ENCODE data around the gene LSM3. TPM values are rescaled to one million over a fixed set of nuclear protein-coding genes. Genes with fewer than 3 reads are reported as not detected.

Gene LSM3
- total and polyA plus RNA-seq, 9 of the 15 experiments (the other 6 are each of a cell fraction or from before 2014, with no cell fraction given), result 33.8 to 203 (median 61.2) TPM

DNA sequence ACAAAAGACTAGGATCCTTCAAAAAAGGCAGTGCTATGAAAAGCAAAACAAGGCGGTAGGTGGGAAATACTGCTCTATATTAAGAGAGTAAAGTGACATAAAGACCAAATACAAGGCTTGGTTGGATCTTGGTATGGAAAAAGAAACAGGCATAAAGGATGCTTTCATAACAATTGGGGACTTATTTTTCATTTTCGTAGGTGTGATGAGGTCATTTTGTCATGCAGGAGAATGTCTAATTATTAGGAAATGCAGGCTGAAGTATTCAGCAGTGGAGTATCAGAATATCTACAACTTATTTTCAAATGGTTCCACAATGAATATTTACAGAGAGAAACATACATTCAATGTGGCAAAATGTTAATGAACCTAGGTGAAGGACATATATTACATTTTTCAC, 9.2 kb upstream of the LSM3 start:
- peaks cover 10% of the 10 kb centered on the region for H3K79me2 ChIP-seq (ENCODE audit: control insufficient read depth, insufficient read depth, low read length)
- 94% methylated on average over 2 of the region's 2 CpGs for WGBS (ENCODE audit: insufficient coverage, low coverage, missing lambda C conversion rate)
- ChIA-PET CTCF (ENCODE audit: low intra/inter-chr PET ratio) (no interaction called here), POLR2A (interaction anchor here (1.7 to 3.4 kb wide), 2 partner anchors 9 to 10 kb away, joined by 8 to 15 read pairs; partner anchors contain the start of genes LSM3 and XPC)
- in situ Hi-C loops (cut with MboI), result no loop called here
- peaks cover 84% of the 10 kb centered on the region for H3K36me3 ChIP-seq (ENCODE audit: control insufficient read depth, insufficient read depth, low read length)
- H3K9me3 ChIP-seq (replicated peaks; ENCODE audit: control insufficient read depth, insufficient read depth, low read depth, low read length), result no peaks in the 10 kb centered on the region
- H2AFZ ChIP-seq (ENCODE audit: low read depth, low read length), result no peak overlapping the region
- no peak overlapping the region for H3K27ac ChIP-seq (ENCODE audit: extremely low read depth, low read depth, low read length)
- H3K9ac ChIP-seq (ENCODE audit: insufficient read depth in 1 of 2, low read depth in 2 of 2, low read length in 2 of 2), result no peak overlapping the region
- ATAC-seq, result no peak
- no peaks in the 10 kb centered on the region for H3K9me1 ChIP-seq (ENCODE audit: control insufficient read depth, insufficient read depth, low read length)
- H3K4me3 ChIP-seq, result no peak overlapping the region
- no peaks in the 10 kb centered on the region; a peak in 1 of 5 replicates for H3K4me1 ChIP-seq (replicated peaks in 1 of 2; ENCODE audit: control insufficient read depth in 2 of 2, insufficient read depth in 2 of 2, low read length in 2 of 2)
- no peak for FAIRE-seq
- no peak overlapping the region for H3K4me2 ChIP-seq (ENCODE audit: insufficient read depth, low read length)
- no peaks in the 10 kb centered on the region for H4K20me1 ChIP-seq (replicated peaks; ENCODE audit: control insufficient read depth, insufficient read depth, low read length)
- intact Hi-C loops (cut with micrococcal nuclease), result no loop called here
- DNase-seq (ENCODE audit: extremely low read depth in 1 of 4, low spot score in 3 of 4), result no peak
- BruUV-seq (replicated peaks), result no TSS peak
- H3K27me3 ChIP-seq (ENCODE audit: control insufficient read depth in 2 of 2, insufficient read depth in 2 of 2, low read length in 2 of 2), result no peaks in the 10 kb centered on the region
- TF ChIP-seq ZNF3 (CRISPR knock-in tag; IDR thresholded peaks at IDR 0.05) (no peak), HIVEP1 (CRISPR knock-in tag; IDR thresholded peaks at IDR 0.05) (no peak), ARID1B (IDR thresholded peaks at IDR 0.05) (no peak), RBM39 (optimal IDR thresholded peaks at IDR 0.05; ENCODE audit: low read depth, low read length) (no peak), CBX2 (IDR thresholded peaks at IDR 0.05; ENCODE audit: insufficient read depth, low read length, poor library complexity, severe bottlenecking) (no peak), NEUROD1 (IDR thresholded peaks at IDR 0.05; ENCODE audit: borderline replicate concordance, low read depth, low read length, partially characterized antibody) (no peak), MCM3 (IDR thresholded peaks at IDR 0.05) (no peak), KAT2B (IDR thresholded peaks at IDR 0.05; ENCODE audit: low read depth, low read length) (no peak), GTF2E2 (tag; IDR thresholded peaks at IDR 0.05) (no peak), MCM2 (IDR thresholded peaks at IDR 0.05; ENCODE audit: low read depth) (no peak), EZH2 (IDR thresholded peaks at IDR 0.05; ENCODE audit: borderline replicate concordance, low read depth, low read length) (no peak), ZNF224 (CRISPR knock-in tag; IDR thresholded peaks at IDR 0.05) (no peak), MCM7 (IDR thresholded peaks at IDR 0.05) (no peak)
- TF ChIP-seq, protein P1, sequence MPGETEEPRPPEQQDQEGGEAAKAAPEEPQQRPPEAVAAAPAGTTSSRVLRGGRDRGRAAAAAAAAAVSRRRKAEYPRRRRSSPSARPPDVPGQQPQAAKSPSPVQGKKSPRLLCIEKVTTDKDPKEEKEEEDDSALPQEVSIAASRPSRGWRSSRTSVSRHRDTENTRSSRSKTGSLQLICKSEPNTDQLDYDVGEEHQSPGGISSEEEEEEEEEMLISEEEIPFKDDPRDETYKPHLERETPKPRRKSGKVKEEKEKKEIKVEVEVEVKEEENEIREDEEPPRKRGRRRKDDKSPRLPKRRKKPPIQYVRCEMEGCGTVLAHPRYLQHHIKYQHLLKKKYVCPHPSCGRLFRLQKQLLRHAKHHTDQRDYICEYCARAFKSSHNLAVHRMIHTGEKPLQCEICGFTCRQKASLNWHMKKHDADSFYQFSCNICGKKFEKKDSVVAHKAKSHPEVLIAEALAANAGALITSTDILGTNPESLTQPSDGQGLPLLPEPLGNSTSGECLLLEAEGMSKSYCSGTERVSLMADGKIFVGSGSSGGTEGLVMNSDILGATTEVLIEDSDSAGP (CRISPR knock-in tag; IDR thresholded peaks at IDR 0.05), result no peak
- TF ChIP-seq, protein P2, sequence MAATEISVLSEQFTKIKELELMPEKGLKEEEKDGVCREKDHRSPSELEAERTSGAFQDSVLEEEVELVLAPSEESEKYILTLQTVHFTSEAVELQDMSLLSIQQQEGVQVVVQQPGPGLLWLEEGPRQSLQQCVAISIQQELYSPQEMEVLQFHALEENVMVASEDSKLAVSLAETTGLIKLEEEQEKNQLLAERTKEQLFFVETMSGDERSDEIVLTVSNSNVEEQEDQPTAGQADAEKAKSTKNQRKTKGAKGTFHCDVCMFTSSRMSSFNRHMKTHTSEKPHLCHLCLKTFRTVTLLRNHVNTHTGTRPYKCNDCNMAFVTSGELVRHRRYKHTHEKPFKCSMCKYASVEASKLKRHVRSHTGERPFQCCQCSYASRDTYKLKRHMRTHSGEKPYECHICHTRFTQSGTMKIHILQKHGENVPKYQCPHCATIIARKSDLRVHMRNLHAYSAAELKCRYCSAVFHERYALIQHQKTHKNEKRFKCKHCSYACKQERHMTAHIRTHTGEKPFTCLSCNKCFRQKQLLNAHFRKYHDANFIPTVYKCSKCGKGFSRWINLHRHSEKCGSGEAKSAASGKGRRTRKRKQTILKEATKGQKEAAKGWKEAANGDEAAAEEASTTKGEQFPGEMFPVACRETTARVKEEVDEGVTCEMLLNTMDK (IDR thresholded peaks at IDR 0.05; ENCODE audit: borderline replicate concordance, insufficient read depth, low read depth, low read length, poor library complexity, severe bottlenecking), result no peak
- TF ChIP-seq, protein P3, sequence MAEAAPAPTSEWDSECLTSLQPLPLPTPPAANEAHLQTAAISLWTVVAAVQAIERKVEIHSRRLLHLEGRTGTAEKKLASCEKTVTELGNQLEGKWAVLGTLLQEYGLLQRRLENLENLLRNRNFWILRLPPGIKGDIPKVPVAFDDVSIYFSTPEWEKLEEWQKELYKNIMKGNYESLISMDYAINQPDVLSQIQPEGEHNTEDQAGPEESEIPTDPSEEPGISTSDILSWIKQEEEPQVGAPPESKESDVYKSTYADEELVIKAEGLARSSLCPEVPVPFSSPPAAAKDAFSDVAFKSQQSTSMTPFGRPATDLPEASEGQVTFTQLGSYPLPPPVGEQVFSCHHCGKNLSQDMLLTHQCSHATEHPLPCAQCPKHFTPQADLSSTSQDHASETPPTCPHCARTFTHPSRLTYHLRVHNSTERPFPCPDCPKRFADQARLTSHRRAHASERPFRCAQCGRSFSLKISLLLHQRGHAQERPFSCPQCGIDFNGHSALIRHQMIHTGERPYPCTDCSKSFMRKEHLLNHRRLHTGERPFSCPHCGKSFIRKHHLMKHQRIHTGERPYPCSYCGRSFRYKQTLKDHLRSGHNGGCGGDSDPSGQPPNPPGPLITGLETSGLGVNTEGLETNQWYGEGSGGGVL (CRISPR knock-in tag; IDR thresholded peaks at IDR 0.05), result no peak
- TF ChIP-seq, protein P4, sequence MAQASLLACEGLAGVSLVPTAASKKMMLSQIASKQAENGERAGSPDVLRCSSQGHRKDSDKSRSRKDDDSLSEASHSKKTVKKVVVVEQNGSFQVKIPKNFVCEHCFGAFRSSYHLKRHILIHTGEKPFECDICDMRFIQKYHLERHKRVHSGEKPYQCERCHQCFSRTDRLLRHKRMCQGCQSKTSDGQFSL (CRISPR knock-in tag; IDR thresholded peaks at IDR 0.05), result no peak
- TF ChIP-seq, protein P4 (tag; IDR thresholded peaks at IDR 0.05), result no peak

Measured in K562 (cell line).